Lower leg skin (tissue), 4 donors: ENCODE results near the gene GPATCH4. TPM values are rescaled to one million over a fixed set of nuclear protein-coding genes. Genes with fewer than 3 reads are reported as not detected.

ENCODE experiments used
- DNase-seq, 2 donors: peaks; one replicate each; pipeline ENCODE4 v3.0.0-alpha.2; 2019; ENCODE audit warnings: low spot score in 2 of 2
- H3K4me3 ChIP-seq: fragments of 200-600 bp; sonication (generic); 2 replicates; pipeline ENCODE4 v1.5.1; 2017; ENCODE audit warnings: mild to moderate bottlenecking, low read depth; ENCODE audit not compliant: poor library complexity, severe bottlenecking
- POLR2A ChIP-seq, 2 donors: fragments of 450-650 bp; IDR thresholded peaks; one replicate each; pipeline ENCODE4 v1.6.1; 2016 to 2017; ENCODE audit warnings: antibody characterized with exemption in 2 of 2, mild to moderate bottlenecking in 1 of 2, moderate library complexity in 1 of 2
- WGBS, 2 donors: methylation state at CpG; one replicate each; pipeline ENCODE4 v1.1.5; 2018; 5-methylcytosine and 5-hydroxymethylcytosine counted together
- intact Hi-C: fragments of 100-400 bp; cut with DNase I; formaldehyde crosslinking; loops from one replicate; pipeline ENCODE4 v1.15.0; 2023; ENCODE audit warnings: low total_unique reads
- total RNA-seq, 4 donors: library from RNA; depleted of rRNA; stranded (reverse); fragments of >200 nt; gene quantifications; one replicate each; pipeline ENCODE4 v1.1.0, GENCODE V29; 2016
- TF ChIP-seq, protein P1 (sequence below), 3 donors: fragments of 450-650 bp; IDR thresholded peaks; one replicate each; pipeline ENCODE4 v1.5.1; 2016; ENCODE audit warnings: antibody characterized with exemption in 3 of 3, mild to moderate bottlenecking in 3 of 3, moderate library complexity in 2 of 3

GPATCH4 gene
- total RNA-seq, 4 donors from 2014 or later = 10.0 to 18.5 (median 13.9) TPM

DNA sequence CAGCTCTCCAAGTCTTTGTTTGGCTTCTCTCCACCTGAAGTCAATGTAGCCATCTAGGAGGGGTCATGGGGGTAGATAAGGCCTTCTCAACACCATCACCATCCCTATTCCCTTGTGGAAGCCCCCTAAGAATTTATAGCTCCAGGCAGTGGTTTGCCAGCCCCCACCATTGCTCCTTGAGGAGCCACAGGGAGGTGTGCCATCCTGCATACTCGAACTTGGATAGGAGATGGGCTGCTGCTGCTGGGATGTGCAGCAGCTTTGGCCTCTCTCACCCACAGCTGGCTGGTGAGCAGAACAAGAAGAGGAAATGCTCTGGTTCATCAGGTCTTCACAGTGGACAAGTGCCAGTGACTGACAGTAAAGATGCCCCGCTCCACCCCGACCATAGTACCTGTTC lies 4.9 kb downstream of the GPATCH4 start:
- H3K4me3 ChIP-seq = no peak overlapping the region
- intact Hi-C loops = no loop called here
- TF ChIP-seq, protein P1, sequence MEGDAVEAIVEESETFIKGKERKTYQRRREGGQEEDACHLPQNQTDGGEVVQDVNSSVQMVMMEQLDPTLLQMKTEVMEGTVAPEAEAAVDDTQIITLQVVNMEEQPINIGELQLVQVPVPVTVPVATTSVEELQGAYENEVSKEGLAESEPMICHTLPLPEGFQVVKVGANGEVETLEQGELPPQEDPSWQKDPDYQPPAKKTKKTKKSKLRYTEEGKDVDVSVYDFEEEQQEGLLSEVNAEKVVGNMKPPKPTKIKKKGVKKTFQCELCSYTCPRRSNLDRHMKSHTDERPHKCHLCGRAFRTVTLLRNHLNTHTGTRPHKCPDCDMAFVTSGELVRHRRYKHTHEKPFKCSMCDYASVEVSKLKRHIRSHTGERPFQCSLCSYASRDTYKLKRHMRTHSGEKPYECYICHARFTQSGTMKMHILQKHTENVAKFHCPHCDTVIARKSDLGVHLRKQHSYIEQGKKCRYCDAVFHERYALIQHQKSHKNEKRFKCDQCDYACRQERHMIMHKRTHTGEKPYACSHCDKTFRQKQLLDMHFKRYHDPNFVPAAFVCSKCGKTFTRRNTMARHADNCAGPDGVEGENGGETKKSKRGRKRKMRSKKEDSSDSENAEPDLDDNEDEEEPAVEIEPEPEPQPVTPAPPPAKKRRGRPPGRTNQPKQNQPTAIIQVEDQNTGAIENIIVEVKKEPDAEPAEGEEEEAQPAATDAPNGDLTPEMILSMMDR (IDR thresholded peaks at IDR 0.05) = no peak
- no peak for TF ChIP-seq POLR2A (IDR thresholded peaks at IDR 0.05)
- no peak for DNase-seq
- WGBS, 2 donors = 74 to 88% methylated on average over 3 of the region's 3 CpGs

DNA sequence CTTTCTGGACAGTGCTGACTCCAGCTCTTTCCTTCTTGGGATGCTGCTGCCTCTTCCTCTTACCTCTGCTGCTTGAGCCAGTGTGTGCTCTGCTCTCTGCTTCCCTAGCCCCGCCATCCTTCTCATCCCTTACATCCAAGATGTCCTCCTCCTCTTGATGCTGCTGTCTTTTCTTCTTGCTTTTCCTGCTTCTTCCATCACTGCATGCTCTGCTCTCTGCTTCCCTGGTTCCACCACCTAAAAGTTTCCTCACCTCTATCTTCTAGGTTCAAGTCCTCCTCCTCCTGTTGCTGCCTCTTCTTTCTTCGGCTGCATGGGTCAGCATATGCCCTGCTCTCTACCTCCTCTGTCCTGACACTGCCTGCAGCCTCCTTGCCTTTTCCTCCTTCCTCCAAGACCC lies 6.3 kb downstream of the GPATCH4 start:
- intact Hi-C loops = no loop called here
- no peak for DNase-seq
- H3K4me3 ChIP-seq = no peak overlapping the region
- TF ChIP-seq, protein P1 (IDR thresholded peaks at IDR 0.05) = no peak
- no peak for TF ChIP-seq POLR2A (IDR thresholded peaks at IDR 0.05)
- WGBS, 2 donors = 91 to 93% methylated on average over 2 of the region's 2 CpGs

DNA sequence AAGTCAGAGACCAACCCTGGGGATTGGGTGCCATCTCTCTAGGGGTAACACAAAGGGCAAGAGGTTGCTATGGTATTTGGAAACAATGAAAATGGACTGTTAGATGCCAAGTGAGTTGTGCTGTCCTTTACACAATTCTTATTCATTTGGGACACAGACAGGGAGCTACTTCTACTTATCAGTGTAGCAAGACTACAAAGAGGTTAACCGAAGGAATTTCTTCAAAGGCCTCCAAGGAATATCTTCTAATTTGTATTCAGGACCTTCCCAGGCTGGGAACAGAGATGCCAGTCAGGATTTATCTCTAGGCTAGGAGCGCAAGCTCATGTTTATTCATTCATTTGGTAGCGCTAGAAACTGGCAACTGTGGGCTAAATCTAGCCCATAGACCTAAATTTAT lies 7.1 kb downstream of the GPATCH4 start:
- WGBS, 2 donors = 62 to 70% methylated on average over 3 of the region's 3 CpGs
- no peak overlapping the region for H3K4me3 ChIP-seq
- no peak for DNase-seq
- intact Hi-C loops = no loop called here
- TF ChIP-seq, protein P1 (IDR thresholded peaks at IDR 0.05) = no peak
- TF ChIP-seq POLR2A (IDR thresholded peaks at IDR 0.05) = no peak

DNA sequence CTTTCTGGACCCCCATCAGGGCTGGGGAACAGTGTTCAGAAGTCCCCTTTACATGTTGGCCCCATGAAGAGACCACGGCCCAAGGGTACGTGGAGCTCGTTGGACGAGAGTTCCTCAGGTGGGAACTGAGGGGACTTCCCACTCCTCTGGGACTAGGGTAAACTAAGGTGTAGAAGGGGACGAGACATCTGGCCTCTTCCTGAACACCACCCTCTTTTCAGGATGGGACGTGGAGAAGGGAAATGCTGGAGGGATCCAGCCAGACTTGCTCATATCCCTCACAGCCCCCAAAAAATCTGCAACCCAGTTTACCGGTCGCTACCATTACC lies 7.7 kb downstream of the GPATCH4 start:
- TF ChIP-seq, protein P1 (IDR thresholded peaks at IDR 0.05) = no peak
- TF ChIP-seq POLR2A (IDR thresholded peaks at IDR 0.05) = no peak
- WGBS, 2 donors = 82 to 87% methylated on average over 8 of the region's 8 CpGs
- no peak for DNase-seq
- intact Hi-C loops = no loop called here
- H3K4me3 ChIP-seq = no peak overlapping the region

DNA sequence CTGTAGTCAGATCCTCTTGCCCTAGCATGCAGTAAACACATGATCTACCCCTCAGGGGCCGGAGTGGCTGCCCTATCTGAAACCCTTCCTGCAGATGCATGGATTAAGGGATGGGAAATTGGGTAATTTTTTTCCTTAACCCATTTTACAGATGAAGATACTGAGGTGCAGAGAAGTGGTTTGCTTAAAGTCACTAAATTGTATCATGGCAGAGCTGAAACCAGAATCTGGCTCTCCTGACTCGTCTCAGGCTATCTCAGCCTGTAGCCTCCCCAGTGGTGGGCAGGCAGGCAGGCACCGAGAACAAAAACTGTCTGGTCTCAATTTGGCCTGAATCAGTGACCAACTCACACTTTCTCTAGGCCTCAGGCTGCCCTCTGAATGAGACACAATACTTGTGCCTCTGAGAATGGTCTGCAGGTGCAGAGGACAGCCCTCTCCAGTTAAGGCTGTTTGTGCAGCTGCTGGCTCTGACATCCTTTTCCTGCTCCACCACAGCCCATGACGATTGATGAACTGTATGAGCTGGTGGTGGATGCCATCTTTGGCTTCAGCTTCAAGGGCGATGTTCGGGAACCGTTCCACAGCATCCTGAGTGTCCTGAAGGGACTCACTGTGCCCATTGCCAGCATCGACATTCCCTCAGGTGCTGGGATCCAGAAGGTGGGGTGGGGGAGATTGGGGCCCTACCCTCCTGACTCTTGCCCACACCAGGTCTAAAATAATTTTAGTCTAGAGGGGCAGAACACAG lies 8.2 kb downstream of the GPATCH4 start:
- no peak overlapping the region for H3K4me3 ChIP-seq
- intact Hi-C loops = no loop called here
- WGBS, 2 donors = 67 to 72% methylated on average over 8 of the region's 8 CpGs
- TF ChIP-seq POLR2A (IDR thresholded peaks at IDR 0.05) = no peak
- TF ChIP-seq, protein P1 (IDR thresholded peaks at IDR 0.05) = no peak
- DNase-seq = no peak
